ENCODE measurements around the gene TBX1. TPM values are rescaled to one million over a fixed set of nuclear protein-coding genes. Genes with fewer than 3 reads are reported as not detected.

Gene TBX1
- total RNA-seq, 1 donor from 2014 or later, result not detected

GRCh38 chr22:19762568-19763457, 2.2 kb downstream of the TBX1 start:
- H3K79me2 ChIP-seq (ENCODE audit: low read depth), result no peaks in the 10 kb centered on the region
- no peak overlapping the region for H3K9ac ChIP-seq
- H3K4me1 ChIP-seq, result peaks cover 19% of the 10 kb centered on the region
- no peaks in the 10 kb centered on the region for H3K9me3 ChIP-seq (ENCODE audit: low read depth)
- H3K36me3 Mint-ChIP-seq, result no peaks in the 10 kb centered on the region
- H2AFZ ChIP-seq (replicated peaks), result no peak overlapping the region
- peaks cover 20% of the 10 kb centered on the region for H3K4me1 Mint-ChIP-seq
- H3K27ac ChIP-seq, result no peak overlapping the region
- no peak overlapping the region for H3K27ac Mint-ChIP-seq
- peaks cover 3% of the 10 kb centered on the region for H3K9me3 Mint-ChIP-seq
- H3K4me2 ChIP-seq, result no peak overlapping the region
- DNase-seq (ENCODE audit: low spot score), result no peak
- no peaks in the 10 kb centered on the region for H3K36me3 ChIP-seq
- H3F3A ChIP-seq (ENCODE audit: low read depth), result peaks cover 43% of the 10 kb centered on the region
- TF ChIP-seq EZH2phosphoT487 (IDR thresholded peaks at IDR 0.05) (no peak), CTCF (IDR thresholded peaks at IDR 0.05) (no peak), EZH2 (IDR thresholded peaks at IDR 0.05) (no peak)
- H4K20me1 ChIP-seq (ENCODE audit: low read depth), result peaks cover 83% of the 10 kb centered on the region
- no peak overlapping the region for H3K4me3 ChIP-seq
- no peak overlapping the region for H3K4me3 Mint-ChIP-seq
- peaks cover 69% of the 10 kb centered on the region for H3K27me3 Mint-ChIP-seq (ENCODE audit: insufficient read depth, low read depth)
- peaks cover 99% of the 10 kb centered on the region for H3K27me3 ChIP-seq

GRCh38 chr22:19763458-19764298, 3.1 kb downstream of the TBX1 start:
- peaks cover 23% of the 10 kb centered on the region for H3K4me1 Mint-ChIP-seq
- Histone ChIP-seq H3K9ac (no peak overlapping the region), H3K4me2 (no peak overlapping the region), H2AFZ (replicated peaks) (no peak overlapping the region), H3K4me1 (peaks cover 17% of the 10 kb centered on the region), H3K4me3 (no peak overlapping the region), H3K36me3 (no peaks in the 10 kb centered on the region), H3K27me3 (peaks cover 99% of the 10 kb centered on the region), H3K27ac (no peak overlapping the region), H3K79me2 (ENCODE audit: low read depth) (no peaks in the 10 kb centered on the region), H3K9me3 (ENCODE audit: low read depth) (no peaks in the 10 kb centered on the region), H3F3A (ENCODE audit: low read depth) (peaks cover 37% of the 10 kb centered on the region), H4K20me1 (ENCODE audit: low read depth) (peaks cover 81% of the 10 kb centered on the region)
- H3K9me3 Mint-ChIP-seq, result peaks cover 3% of the 10 kb centered on the region
- H3K36me3 Mint-ChIP-seq, result no peaks in the 10 kb centered on the region
- H3K27ac Mint-ChIP-seq, result no peak overlapping the region
- peak; percentile 35 for TF ChIP-seq EZH2 (IDR thresholded peaks at IDR 0.05)
- TF ChIP-seq CTCF (IDR thresholded peaks at IDR 0.05), result no peak
- TF ChIP-seq EZH2phosphoT487 (IDR thresholded peaks at IDR 0.05), result no peak
- H3K4me3 Mint-ChIP-seq, result no peak overlapping the region
- H3K27me3 Mint-ChIP-seq (ENCODE audit: insufficient read depth, low read depth), result peaks cover 71% of the 10 kb centered on the region
- DNase-seq (ENCODE audit: low spot score), result no peak

- H3K79me2 ChIP-seq (ENCODE audit: low read depth), result no peaks in the 10 kb centered on the region
- peaks cover 76% of the 10 kb centered on the region for H4K20me1 ChIP-seq (ENCODE audit: low read depth)
- no peak overlapping the region for H3K4me3 ChIP-seq
- H3K27me3 ChIP-seq, result peaks cover 99% of the 10 kb centered on the region
- TF ChIP-seq EZH2 (IDR thresholded peaks at IDR 0.05) (peak; percentile 25), EZH2phosphoT487 (IDR thresholded peaks at IDR 0.05) (peak; percentile 9), CTCF (IDR thresholded peaks at IDR 0.05) (no peak)
- Mint-ChIP-seq H3K27me3 (ENCODE audit: insufficient read depth, low read depth) (peaks cover 77% of the 10 kb centered on the region), H3K9me3 (peaks cover 5% of the 10 kb centered on the region), H3K27ac (no peak overlapping the region), H3K4me1 (peaks cover 24% of the 10 kb centered on the region), H3K4me3 (no peak overlapping the region), H3K36me3 (no peaks in the 10 kb centered on the region)
- H3K9me3 ChIP-seq (ENCODE audit: low read depth), result no peaks in the 10 kb centered on the region
- H3F3A ChIP-seq (ENCODE audit: low read depth), result peaks cover 31% of the 10 kb centered on the region
- no peaks in the 10 kb centered on the region for H3K36me3 ChIP-seq
- H3K4me2 ChIP-seq, result no peak overlapping the region
- no peak overlapping the region for H2AFZ ChIP-seq (replicated peaks)
- peak; percentile 28 for DNase-seq (ENCODE audit: low spot score)
- no peak overlapping the region for H3K9ac ChIP-seq
- H3K27ac ChIP-seq, result no peak overlapping the region
- H3K4me1 ChIP-seq, result peaks cover 13% of the 10 kb centered on the region
Observed at GRCh38 chr22:19764299-19764593, 3.7 kb downstream of the TBX1 start.

All from neural progenitor cell (in vitro differentiated cells).